SU-DHL-6 (cell line): ENCODE measurements around the gene ZNF280D.

Source experiments
- H2AFZ ChIP-seq: fragments of 200-600 bp; sonication (generic); 2 replicates; pipeline ENCODE4 v1.6.1; 2014; ENCODE audit warnings: low read depth, mild to moderate bottlenecking, moderate library complexity, mixed read lengths, antibody characterized with exemption, low read length; ENCODE audit not compliant: severe bottlenecking
- H3F3A ChIP-seq: fragments of 200-600 bp; shearing (Covaris generic); 2 replicates; pipeline ENCODE4 v1.6.0; 2016; ENCODE audit warnings: antibody characterized with exemption, mild to moderate bottlenecking; ENCODE audit not compliant: insufficient read depth
- H3K27ac ChIP-seq: fragments of 200-600 bp; sonication (generic); 2 replicates; pipeline ENCODE4 v1.5.1; 2016; ENCODE audit warnings: low read depth, mild to moderate bottlenecking, low read length, moderate library complexity, mixed read lengths
- H3K27me3 ChIP-seq: fragments of 200-600 bp; sonication (generic), shearing (Covaris generic); 2 replicates; pipeline ENCODE4 v1.6.0; 2014; ENCODE audit warnings: mild to moderate bottlenecking, low read length
- H3K36me3 ChIP-seq: fragments of 200-600 bp; sonication (generic); 2 replicates; pipeline ENCODE4 v1.6.1; 2014; ENCODE audit warnings: mild to moderate bottlenecking, low read length, mixed read lengths
- H3K4me2 ChIP-seq: fragments of 300-600, 200-600 bp; shearing (Covaris generic), sonication (generic); 2 replicates; pipeline ENCODE4 v1.6.0; 2014; ENCODE audit warnings: low read length, low read depth, mild to moderate bottlenecking; ENCODE audit not compliant: poor library complexity, severe bottlenecking
- H3K4me3 ChIP-seq: fragments of 200-600 bp; sonication (generic); 2 replicates; pipeline ENCODE4 v1.5.1; 2014; ENCODE audit warnings: antibody characterized with exemption, low read length, mild to moderate bottlenecking, mixed read lengths; ENCODE audit not compliant: insufficient read depth, poor library complexity, severe bottlenecking
- H3K79me2 ChIP-seq: fragments of 200-600 bp; sonication (generic); 2 replicates; pipeline ENCODE4 v1.6.1; 2014; ENCODE audit warnings: mild to moderate bottlenecking, low read length, moderate library complexity; ENCODE audit not compliant: insufficient read depth
- H3K9ac ChIP-seq: fragments of 200-600 bp; sonication (generic); 2 replicates; pipeline ENCODE4 v1.7.0; 2014; ENCODE audit warnings: mild to moderate bottlenecking, low read length
- H3K9me2 ChIP-seq: fragments of 200-600 bp; sonication (generic); replicated peaks from 2 replicates; pipeline ENCODE4 v1.6.1; 2014; ENCODE audit warnings: low read length; ENCODE audit not compliant: insufficient read depth
- H3K9me3 ChIP-seq: fragments of 200-600 bp; sonication (generic); 2 replicates; pipeline ENCODE4 v1.6.1; 2014; ENCODE audit warnings: low read length, mixed read lengths; ENCODE audit not compliant: insufficient read depth
- H4K20me1 ChIP-seq: fragments of 200-600 bp; sonication (generic); 2 replicates; pipeline ENCODE4 v1.6.1; 2014; ENCODE audit warnings: low read depth, mild to moderate bottlenecking, antibody characterized with exemption, low read length, moderate library complexity, mixed read lengths
- CTCF ChIP-seq: fragments of 200-600 bp; sonication (generic); IDR thresholded peaks from one replicate; pipeline ENCODE4 v1.5.1; 2017; ENCODE audit warnings: antibody characterized with exemption, mild to moderate bottlenecking, low read length, moderate library complexity; ENCODE audit not compliant: insufficient read depth, poor library complexity, severe bottlenecking
- EZH2phosphoT487 ChIP-seq: fragments of 200-600 bp; sonication (generic), shearing (Covaris generic); conservative IDR thresholded peaks from 2 replicates; pipeline ENCODE4 v1.6.1; 2018; ENCODE audit warnings: mild to moderate bottlenecking, antibody characterized with exemption, low read length, moderate library complexity, mixed read lengths

Gene ZNF280D

GRCh38 chr15:56736308-56736707 lies 3.0 kb upstream of the ZNF280D start:
- H3K4me2 ChIP-seq, result no peak overlapping the region
- peaks cover 5% of the 10 kb centered on the region; the same call in 1 of the 2 replicates for H3F3A ChIP-seq
- no peak overlapping the region for H3K9ac ChIP-seq
- no peaks in the 10 kb centered on the region for H3K9me3 ChIP-seq
- peaks cover 9% of the 10 kb centered on the region; the same call in 1 of the 2 replicates for H3K79me2 ChIP-seq
- no peak overlapping the region for H3K4me3 ChIP-seq
- no peaks in the 10 kb centered on the region for H3K27me3 ChIP-seq
- H3K9me2 ChIP-seq, result no peaks in the 10 kb centered on the region
- no peak overlapping the region for H3K27ac ChIP-seq
- TF ChIP-seq CTCF, result no peak
- no peak for TF ChIP-seq EZH2phosphoT487
- no peak overlapping the region for H2AFZ ChIP-seq
- H4K20me1 ChIP-seq, result no peaks in the 10 kb centered on the region
- H3K36me3 ChIP-seq, result no peaks in the 10 kb centered on the region

- Histone ChIP-seq H3K36me3 (no peaks in the 10 kb centered on the region), H3K9ac (no peak overlapping the region), H3K4me2 (no peak overlapping the region), H2AFZ (no peak overlapping the region), H3K9me3 (no peaks in the 10 kb centered on the region), H3F3A (peaks cover 5% of the 10 kb centered on the region; the same call in 1 of the 2 replicates), H3K27me3 (no peaks in the 10 kb centered on the region), H3K79me2 (peaks cover 16% of the 10 kb centered on the region; the same call in 1 of the 2 replicates), H3K9me2 (no peaks in the 10 kb centered on the region), H4K20me1 (no peaks in the 10 kb centered on the region), H3K27ac (no peak overlapping the region), H3K4me3 (no peak overlapping the region)
- TF ChIP-seq CTCF (no peak), EZH2phosphoT487 (no peak)
Observed at GRCh38 chr15:56735589-56735988, 2.3 kb upstream of the ZNF280D start.

- Histone ChIP-seq H3K4me2 (no peak overlapping the region), H3K9me2 (no peaks in the 10 kb centered on the region), H3F3A (peaks cover 13% of the 10 kb centered on the region; the same call in 1 of the 2 replicates), H3K27ac (no peak overlapping the region), H3K9me3 (no peaks in the 10 kb centered on the region), H3K36me3 (no peaks in the 10 kb centered on the region), H3K79me2 (peaks cover 21% of the 10 kb centered on the region; the same call in 1 of the 2 replicates), H3K9ac (no peak overlapping the region), H4K20me1 (no peaks in the 10 kb centered on the region), H3K27me3 (no peaks in the 10 kb centered on the region), H2AFZ (peak overlapping the region; percentile 68), H3K4me3 (no peak overlapping the region)
- TF ChIP-seq CTCF (no peak), EZH2phosphoT487 (no peak)
Observed at GRCh38 chr15:56734013-56734635, 815 bp upstream of the ZNF280D start.
